Measurements from ENCODE around the gene HMGB1.

The HMGB1 gene

DNA sequence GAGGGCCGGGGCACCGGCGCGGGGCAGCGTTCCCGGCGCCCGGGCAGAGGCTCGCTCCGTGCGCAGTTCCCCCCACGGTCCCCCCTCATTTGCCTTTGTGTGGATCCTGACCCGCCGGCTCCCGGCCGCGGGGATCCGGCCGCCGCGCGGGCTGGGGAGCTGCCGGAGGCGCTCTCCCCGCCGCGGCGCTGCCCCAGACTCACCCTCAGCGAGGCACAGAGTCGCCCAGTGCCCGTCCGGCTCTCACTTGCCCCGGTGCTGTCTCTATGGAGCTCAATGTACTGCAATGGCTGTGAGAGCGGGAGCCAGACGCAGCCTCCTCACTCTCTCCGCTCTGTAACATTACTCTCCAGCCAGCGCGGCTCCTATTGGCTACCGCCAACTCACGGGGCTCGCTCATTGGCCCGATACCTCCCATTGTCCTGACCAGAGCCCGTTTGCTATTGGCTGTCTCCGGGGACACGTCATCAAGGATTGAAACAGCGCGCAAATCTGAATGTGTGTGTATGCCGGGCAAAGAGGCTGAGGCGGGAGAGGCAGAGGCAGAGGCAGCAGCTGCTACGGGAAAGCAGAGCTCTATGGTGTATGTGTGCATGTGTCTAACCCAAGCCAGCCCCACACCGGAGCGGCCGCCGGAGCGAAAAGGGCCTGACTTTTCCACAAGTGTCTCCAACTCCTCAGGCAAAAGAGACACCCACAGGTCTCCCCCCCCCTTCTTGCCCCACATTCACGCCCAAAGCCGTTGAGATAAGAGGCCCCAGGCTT lies at the start of gene HMGB1:
Gene HMGB1 (minus strand): TSS at position 344 of the 765 bp plus-strand sequence. CDS start 2,256 bp downstream, outside the sequence.
- Histone ChIP-seq H3K9ac (ENCODE audit: low read length) (peak within 1 kb of the TSS; percentile 76), H3K27ac (ENCODE audit: low read depth, low read length) (peak within 1 kb of the TSS; percentile 98), H3K27me3 (ENCODE audit: control insufficient read depth, insufficient read depth, low read length) (no peaks in the 10 kb centered on the region), H3K36me3 (ENCODE audit: control insufficient read depth, insufficient read depth, low read length) (peaks cover 2% of the 10 kb centered on the region), H3K4me1 (ENCODE audit: control insufficient read depth, insufficient read depth, low read length) (peaks cover 15% of the 10 kb centered on the region), H3K4me3 (ENCODE audit: low read length) (peak within 1 kb of the TSS; percentile 71)

DNA sequence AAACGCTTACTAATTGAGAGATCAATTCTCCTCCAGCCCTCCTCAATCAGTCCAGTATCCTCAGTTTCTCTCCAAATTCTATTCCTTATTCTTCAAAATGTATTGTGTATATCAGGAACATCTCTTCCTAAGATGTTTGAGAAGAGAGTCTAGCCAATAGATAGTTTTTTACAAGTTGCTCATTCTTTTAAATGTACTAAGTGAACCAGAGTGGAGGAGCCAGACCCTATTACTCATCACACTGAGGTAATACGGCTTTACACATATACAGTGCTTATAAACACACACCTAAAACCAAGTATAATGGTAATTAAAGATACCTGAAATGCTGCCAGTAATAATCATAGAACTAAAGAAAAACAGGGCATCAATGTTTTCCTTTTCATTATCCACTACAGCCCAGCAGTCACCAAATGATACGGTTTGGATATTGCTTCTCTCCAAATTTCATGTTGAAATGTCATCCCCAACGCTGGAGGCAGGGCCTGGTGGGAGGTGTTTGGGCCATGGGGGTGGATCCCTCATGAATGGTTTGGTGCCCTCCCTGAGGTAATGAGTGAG lies 45.2 kb upstream of the HMGB1 start:
- H3K27ac ChIP-seq (ENCODE audit: low read depth, low read length) = no peak overlapping the region
- no peak overlapping the region for H3K9ac ChIP-seq (ENCODE audit: low read length)
- no peaks in the 10 kb centered on the region for H3K36me3 ChIP-seq (ENCODE audit: control insufficient read depth, insufficient read depth, low read length)
- H3K4me3 ChIP-seq (ENCODE audit: low read length) = no peak overlapping the region
- H3K4me1 ChIP-seq (ENCODE audit: control insufficient read depth, insufficient read depth, low read length) = no peaks in the 10 kb centered on the region
- H3K27me3 ChIP-seq (ENCODE audit: control insufficient read depth, insufficient read depth, low read length) = no peaks in the 10 kb centered on the region

DNA sequence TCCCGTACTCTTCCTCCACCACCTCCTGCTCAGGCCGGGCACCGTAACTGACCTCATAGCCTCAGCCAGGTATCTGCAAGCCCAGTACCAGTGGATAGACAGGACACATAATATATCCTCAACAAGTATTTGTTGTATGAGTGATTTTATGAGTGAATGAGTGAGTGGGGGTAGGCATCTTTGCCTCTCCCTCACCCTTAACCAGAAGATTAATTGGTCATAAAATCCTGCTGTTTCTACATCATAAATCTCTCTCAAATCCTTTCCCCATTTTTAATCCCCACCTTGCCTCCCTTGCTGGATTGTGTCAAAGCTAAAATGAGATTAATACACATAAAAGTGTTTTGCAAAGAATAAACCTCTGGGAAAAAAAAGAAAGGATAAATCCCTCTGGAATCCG lies 44.4 kb upstream of the HMGB1 start:
- Histone ChIP-seq H3K27ac (ENCODE audit: low read depth, low read length) (no peak overlapping the region), H3K4me3 (ENCODE audit: low read length) (no peak overlapping the region), H3K36me3 (ENCODE audit: control insufficient read depth, insufficient read depth, low read length) (no peaks in the 10 kb centered on the region), H3K9ac (ENCODE audit: low read length) (no peak overlapping the region), H3K27me3 (ENCODE audit: control insufficient read depth, insufficient read depth, low read length) (no peaks in the 10 kb centered on the region), H3K4me1 (ENCODE audit: control insufficient read depth, insufficient read depth, low read length) (no peaks in the 10 kb centered on the region)

DNA sequence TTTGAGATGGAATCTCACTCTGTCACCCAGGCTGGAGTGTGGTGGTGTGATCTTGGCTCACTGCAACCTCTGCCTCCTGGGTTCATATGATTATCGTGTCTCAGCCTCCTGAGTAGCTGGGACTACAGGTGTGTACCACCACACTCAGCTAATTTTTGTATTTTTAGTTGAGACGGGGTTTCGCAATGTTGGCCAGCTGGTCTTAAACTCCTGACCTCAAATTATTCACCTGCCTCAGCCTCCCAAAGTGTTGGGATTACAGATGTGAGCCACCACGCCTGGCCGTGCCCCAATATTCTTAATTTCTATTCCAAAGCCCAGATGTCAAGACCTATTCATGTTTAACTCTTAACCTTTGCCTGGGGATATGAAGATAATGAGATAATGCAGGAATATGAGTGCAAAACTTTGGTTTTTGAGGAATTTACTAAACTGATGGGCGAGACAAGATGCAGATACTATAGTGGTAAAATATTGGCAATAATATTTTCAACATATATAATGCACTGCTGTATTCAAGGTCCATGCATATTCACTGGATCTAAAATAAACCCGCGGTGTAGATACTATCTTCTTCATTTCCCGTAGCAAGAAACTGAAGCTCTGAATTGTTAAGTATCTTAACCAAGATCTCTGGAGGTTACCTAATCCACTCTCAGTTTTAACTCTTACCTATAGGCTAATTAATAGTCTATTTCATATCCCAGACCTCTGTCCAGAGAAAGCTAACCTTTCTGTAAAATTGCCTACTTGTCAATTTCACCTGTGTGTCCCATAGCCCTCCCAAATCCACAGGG lies 43.7 kb upstream of the HMGB1 start:
- Histone ChIP-seq H3K4me3 (ENCODE audit: low read length) (no peak overlapping the region), H3K27ac (ENCODE audit: low read depth, low read length) (no peak overlapping the region), H3K9ac (ENCODE audit: low read length) (no peak overlapping the region), H3K27me3 (ENCODE audit: control insufficient read depth, insufficient read depth, low read length) (no peaks in the 10 kb centered on the region), H3K4me1 (ENCODE audit: control insufficient read depth, insufficient read depth, low read length) (no peaks in the 10 kb centered on the region), H3K36me3 (ENCODE audit: control insufficient read depth, insufficient read depth, low read length) (no peaks in the 10 kb centered on the region)

DNA sequence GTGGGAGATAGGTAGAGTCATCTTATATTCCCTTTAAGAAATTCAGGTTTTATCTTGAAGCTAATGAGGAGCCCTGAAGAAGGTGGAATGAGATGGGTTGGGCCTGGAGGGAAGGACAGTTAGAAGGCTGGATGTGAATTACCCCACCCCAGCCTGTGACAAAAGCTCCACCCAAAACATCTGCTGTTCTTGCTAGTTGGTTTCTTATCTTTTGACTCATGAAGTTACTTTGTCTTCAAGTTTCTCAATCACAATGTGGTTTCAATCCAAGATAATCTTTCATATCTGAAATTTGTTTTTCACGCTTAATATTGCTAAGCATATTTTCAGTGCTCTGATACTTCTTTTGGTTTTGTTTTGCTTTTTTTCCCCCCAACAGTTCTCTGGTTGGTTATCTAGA lies 38.3 kb upstream of the HMGB1 start:
- Histone ChIP-seq H3K27me3 (ENCODE audit: control insufficient read depth, insufficient read depth, low read length) (no peaks in the 10 kb centered on the region), H3K36me3 (ENCODE audit: control insufficient read depth, insufficient read depth, low read length) (no peaks in the 10 kb centered on the region), H3K4me3 (ENCODE audit: low read length) (no peak overlapping the region), H3K9ac (ENCODE audit: low read length) (no peak overlapping the region), H3K27ac (ENCODE audit: low read depth, low read length) (no peak overlapping the region), H3K4me1 (ENCODE audit: control insufficient read depth, insufficient read depth, low read length) (no peaks in the 10 kb centered on the region)

DNA sequence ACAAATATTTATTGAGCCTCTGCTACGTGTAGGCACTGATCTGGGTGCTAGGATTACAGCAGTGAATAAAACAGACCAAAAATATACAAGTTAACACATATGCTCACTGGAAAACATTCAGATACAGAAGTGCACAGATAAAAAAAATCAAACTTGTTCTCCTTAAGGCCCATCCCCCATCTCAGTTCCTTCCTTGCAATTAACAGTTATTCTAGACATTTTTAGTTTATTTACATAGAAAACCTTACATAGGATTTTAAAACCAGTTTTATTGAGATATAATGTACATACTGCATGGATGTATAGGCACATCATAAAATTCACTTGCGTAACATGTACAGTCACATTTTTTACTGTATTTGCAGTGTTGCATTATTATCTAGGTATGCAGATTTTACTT lies 36.5 kb upstream of the HMGB1 start:
- Histone ChIP-seq H3K27ac (ENCODE audit: low read depth, low read length) (no peak overlapping the region), H3K36me3 (ENCODE audit: control insufficient read depth, insufficient read depth, low read length) (no peaks in the 10 kb centered on the region)

DNA sequence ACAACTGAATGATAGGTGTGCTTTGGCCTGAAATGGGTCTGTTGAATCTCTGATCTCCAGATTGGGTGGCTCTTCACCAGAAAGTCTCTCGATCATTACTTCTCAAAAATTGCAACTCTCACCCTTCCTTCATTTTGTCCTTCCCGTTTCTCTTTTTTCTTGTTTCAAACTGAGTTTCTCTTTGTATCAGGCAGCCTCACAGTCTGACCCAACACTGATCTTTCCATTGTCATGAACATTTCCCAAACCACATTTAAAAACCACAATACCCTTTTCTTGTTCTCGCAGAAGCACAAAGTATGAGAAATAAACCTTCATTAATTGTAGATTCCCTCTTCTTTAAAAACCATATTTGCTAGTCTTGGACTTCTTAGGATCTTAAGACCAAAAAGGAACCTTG lies 33.6 kb upstream of the HMGB1 start:
- no peak overlapping the region for H3K4me3 ChIP-seq (ENCODE audit: low read length)
- no peak overlapping the region for H3K9ac ChIP-seq (ENCODE audit: low read length)
- H3K4me1 ChIP-seq (ENCODE audit: control insufficient read depth, insufficient read depth, low read length) = no peaks in the 10 kb centered on the region
- no peak overlapping the region for H3K27ac ChIP-seq (ENCODE audit: low read depth, low read length)
- no peaks in the 10 kb centered on the region for H3K36me3 ChIP-seq (ENCODE audit: control insufficient read depth, insufficient read depth, low read length)
- H3K27me3 ChIP-seq (ENCODE audit: control insufficient read depth, insufficient read depth, low read length) = no peaks in the 10 kb centered on the region

More for the DNA sequence above, 36.5 kb upstream of the HMGB1 start:
- no peaks in the 10 kb centered on the region for H3K4me1 ChIP-seq (ENCODE audit: control insufficient read depth, insufficient read depth, low read length)
- no peak overlapping the region for H3K4me3 ChIP-seq (ENCODE audit: low read length)
- H3K27me3 ChIP-seq (ENCODE audit: control insufficient read depth, insufficient read depth, low read length) = no peaks in the 10 kb centered on the region
- H3K9ac ChIP-seq (ENCODE audit: low read length) = no peak overlapping the region

DNA sequence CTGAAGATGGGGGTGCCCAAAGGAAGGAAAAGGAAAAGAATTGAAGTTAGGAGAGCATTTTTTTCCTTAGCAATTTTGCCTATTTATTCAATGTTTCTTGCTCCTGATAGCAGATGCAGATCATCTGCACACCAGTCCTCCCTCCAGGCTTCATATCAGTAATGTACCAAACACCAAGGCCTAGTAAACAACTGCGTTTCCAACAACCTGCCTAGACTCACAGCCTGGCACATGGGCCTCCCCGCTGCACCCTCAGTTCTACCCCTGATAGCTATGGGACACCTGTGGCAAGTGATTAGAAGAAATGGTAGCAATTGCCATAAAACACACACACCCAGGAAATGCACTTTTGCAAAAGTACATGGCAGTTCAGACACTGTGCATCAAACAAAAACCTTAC lies 30.4 kb upstream of the HMGB1 start:
- H3K4me3 ChIP-seq (ENCODE audit: low read length) = no peak overlapping the region
- H3K27ac ChIP-seq (ENCODE audit: low read depth, low read length) = no peak overlapping the region
- no peaks in the 10 kb centered on the region for H3K4me1 ChIP-seq (ENCODE audit: control insufficient read depth, insufficient read depth, low read length)
- no peaks in the 10 kb centered on the region for H3K27me3 ChIP-seq (ENCODE audit: control insufficient read depth, insufficient read depth, low read length)
- H3K36me3 ChIP-seq (ENCODE audit: control insufficient read depth, insufficient read depth, low read length) = no peaks in the 10 kb centered on the region
- H3K9ac ChIP-seq (ENCODE audit: low read length) = no peak overlapping the region

DNA sequence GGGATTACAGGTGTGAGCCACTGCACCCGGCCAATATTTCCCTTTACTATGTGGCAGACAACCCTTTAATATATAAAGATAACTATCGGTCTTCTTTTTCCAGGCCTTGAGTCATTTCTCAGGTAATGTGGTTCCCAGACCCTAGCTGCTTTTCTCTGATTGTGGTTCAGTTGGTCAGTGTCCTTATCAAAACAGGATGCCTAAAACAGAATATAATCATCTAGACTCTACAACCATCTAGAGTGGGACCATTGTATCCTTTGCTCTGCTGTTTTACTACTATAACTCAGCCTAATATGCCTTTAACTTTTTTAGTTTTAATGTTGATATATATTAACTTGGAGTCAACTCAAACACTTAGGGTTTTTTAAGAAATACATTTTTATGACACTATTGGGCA lies 30.0 kb upstream of the HMGB1 start:
- Histone ChIP-seq H3K27me3 (ENCODE audit: control insufficient read depth, insufficient read depth, low read length) (no peaks in the 10 kb centered on the region), H3K4me3 (ENCODE audit: low read length) (no peak overlapping the region), H3K4me1 (ENCODE audit: control insufficient read depth, insufficient read depth, low read length) (no peaks in the 10 kb centered on the region), H3K9ac (ENCODE audit: low read length) (no peak overlapping the region), H3K27ac (ENCODE audit: low read depth, low read length) (no peak overlapping the region), H3K36me3 (ENCODE audit: control insufficient read depth, insufficient read depth, low read length) (no peaks in the 10 kb centered on the region)

DNA sequence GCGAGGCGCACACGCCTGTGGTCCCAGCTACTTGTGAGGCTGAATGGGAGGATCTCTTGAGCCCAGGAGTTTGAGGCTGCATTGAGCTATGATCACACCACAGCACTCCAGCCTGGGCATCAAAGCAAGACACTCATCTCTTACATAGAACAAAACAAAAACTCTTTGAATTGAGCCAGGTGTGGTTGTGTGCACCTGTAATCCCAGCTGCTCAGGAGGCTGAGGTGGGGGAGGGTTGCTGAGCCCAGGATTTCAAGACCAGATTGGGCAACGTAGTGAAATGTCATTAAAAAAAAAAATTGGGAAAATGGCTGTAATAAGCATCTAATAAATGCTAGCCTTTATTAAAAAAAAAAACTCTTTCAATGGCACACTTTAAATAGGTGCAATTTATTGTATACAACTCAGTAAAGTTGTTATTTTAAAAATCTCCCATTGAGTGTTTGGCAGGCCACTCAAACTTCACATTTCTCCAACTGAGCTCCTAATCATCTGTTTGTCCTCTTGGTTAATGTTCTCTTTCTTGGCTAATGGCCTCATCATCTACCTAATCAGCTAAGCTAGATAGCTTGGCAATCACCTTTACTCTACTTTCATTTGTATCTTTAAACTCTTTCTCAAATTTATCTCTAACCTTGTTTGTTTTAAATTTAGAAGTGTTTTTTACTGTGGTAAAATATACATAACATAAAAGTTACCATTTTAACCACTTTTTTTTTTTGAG lies 28.1 kb upstream of the HMGB1 start:
- Histone ChIP-seq H3K27me3 (ENCODE audit: control insufficient read depth, insufficient read depth, low read length) (no peaks in the 10 kb centered on the region), H3K36me3 (ENCODE audit: control insufficient read depth, insufficient read depth, low read length) (no peaks in the 10 kb centered on the region), H3K27ac (ENCODE audit: low read depth, low read length) (no peak overlapping the region), H3K4me3 (ENCODE audit: low read length) (no peak overlapping the region), H3K4me1 (ENCODE audit: control insufficient read depth, insufficient read depth, low read length) (no peaks in the 10 kb centered on the region), H3K9ac (ENCODE audit: low read length) (no peak overlapping the region)

DNA sequence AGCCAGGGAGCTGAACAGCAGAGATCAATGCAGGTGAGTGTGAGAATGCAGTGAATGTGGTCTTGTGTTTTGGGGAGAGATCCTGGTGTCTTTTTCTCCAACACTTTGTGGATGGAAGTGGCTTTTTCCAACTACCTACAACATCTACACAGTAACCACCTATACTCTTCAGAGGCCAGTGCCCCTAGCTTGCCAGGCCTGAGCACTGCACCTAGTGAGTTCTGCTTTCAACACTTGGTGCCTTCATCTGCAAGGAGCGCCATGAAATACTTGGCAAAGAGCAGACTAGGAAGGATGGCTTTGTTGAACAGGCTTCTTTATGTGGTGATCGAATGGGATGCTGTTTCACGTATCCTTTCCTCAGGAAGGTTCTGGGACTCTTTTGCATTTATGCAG lies 21.3 kb upstream of the HMGB1 start:
- Histone ChIP-seq H3K9ac (ENCODE audit: low read length) (no peak overlapping the region), H3K4me1 (ENCODE audit: control insufficient read depth, insufficient read depth, low read length) (no peaks in the 10 kb centered on the region), H3K36me3 (ENCODE audit: control insufficient read depth, insufficient read depth, low read length) (no peaks in the 10 kb centered on the region), H3K27ac (ENCODE audit: low read depth, low read length) (no peak overlapping the region), H3K4me3 (ENCODE audit: low read length) (no peak overlapping the region), H3K27me3 (ENCODE audit: control insufficient read depth, insufficient read depth, low read length) (no peaks in the 10 kb centered on the region)
